Measurements from ENCODE around the gene DENND2D. TPM values are rescaled to one million over a fixed set of nuclear protein-coding genes. Genes with fewer than 3 reads are reported as not detected.
A peak's percentile ranks its signal among the peaks of the same experiment; 100 is the strongest.

The DENND2D gene
- total RNA-seq, 1 donor from 2014 or later = 0.18 TPM

- no peak for TF ChIP-seq CTCF (IDR thresholded peaks at IDR 0.05; ENCODE audit: insufficient read depth, low read depth, low read length)
- no peak within 1 kb of the TSS for H3K4me3 ChIP-seq (ENCODE audit: insufficient read depth, low read depth, low read length)
- H3K4me2 ChIP-seq (ENCODE audit: low read length) = peak within 1 kb of the TSS; percentile 74
- H3K36me3 ChIP-seq (ENCODE audit: insufficient read depth, low read length) = no peaks in the 10 kb centered on the region
- Mint-ChIP-seq H3K36me3 (ENCODE audit: low read depth, unreplicated experiment) (no peaks in the 10 kb centered on the region), H3K4me1 (ENCODE audit: low read depth, unreplicated experiment) (peaks cover 40% of the 10 kb centered on the region), H3K4me3 (ENCODE audit: unreplicated experiment) (peak within 1 kb of the TSS; percentile 43), H3K27me3 (ENCODE audit: low read depth, unreplicated experiment) (no peaks in the 10 kb centered on the region), H3K9me3 (ENCODE audit: unreplicated experiment) (no peaks in the 10 kb centered on the region), H3K27ac (ENCODE audit: unreplicated experiment) (peak within 1 kb of the TSS; percentile 93)
- H3K9ac ChIP-seq (ENCODE audit: low read length) = peak within 1 kb of the TSS; percentile 42
- DNase-seq (ENCODE audit: low read depth) (no peak), FAIRE-seq (no peak)
- no peaks in the 10 kb centered on the region for H3K9me3 ChIP-seq (ENCODE audit: insufficient read depth, low read depth, low read length)
- H2AFZ ChIP-seq (ENCODE audit: low read depth, low read length) = no peak within 1 kb of the TSS
- peaks cover 27% of the 10 kb centered on the region for H3K4me1 ChIP-seq (ENCODE audit: insufficient read depth, low read length)
- H4K20me1 ChIP-seq (ENCODE audit: insufficient read depth, low read length) = no peaks in the 10 kb centered on the region
- H3K27me3 ChIP-seq (ENCODE audit: insufficient read depth, low read length) = no peaks in the 10 kb centered on the region
- no peaks in the 10 kb centered on the region for H3K79me2 ChIP-seq (ENCODE audit: insufficient read depth, low read length)
- H3K27ac ChIP-seq (ENCODE audit: low read depth, low read length) = peak within 1 kb of the TSS; percentile 58
Measured at GRCh38 chr1:111227434-111227833, 27.0 kb upstream of the DENND2D start, which contains the start of gene CHI3L2. TSS of gene CHI3L2 (plus strand) at chr1:111227713. CDS start at chr1:111227730, 17 bp downstream.

GRCh38 chr1:111225717-111226400, 25.4 kb upstream of the DENND2D start:
- Histone ChIP-seq H3K79me2 (ENCODE audit: insufficient read depth, low read length) (no peaks in the 10 kb centered on the region), H3K4me3 (ENCODE audit: insufficient read depth, low read depth, low read length) (no peak overlapping the region), H3K27me3 (ENCODE audit: insufficient read depth, low read length) (no peaks in the 10 kb centered on the region), H2AFZ (ENCODE audit: low read depth, low read length) (no peak overlapping the region), H3K36me3 (ENCODE audit: insufficient read depth, low read length) (no peaks in the 10 kb centered on the region), H3K4me1 (ENCODE audit: insufficient read depth, low read length) (peaks cover 35% of the 10 kb centered on the region), H3K9me3 (ENCODE audit: insufficient read depth, low read depth, low read length) (no peaks in the 10 kb centered on the region), H4K20me1 (ENCODE audit: insufficient read depth, low read length) (no peaks in the 10 kb centered on the region), H3K27ac (ENCODE audit: low read depth, low read length) (peak overlapping the region; percentile 23), H3K4me2 (ENCODE audit: low read length) (no peak overlapping the region), H3K9ac (ENCODE audit: low read length) (peak overlapping the region; percentile 2)
- Mint-ChIP-seq H3K27me3 (ENCODE audit: low read depth, unreplicated experiment) (no peaks in the 10 kb centered on the region), H3K9me3 (ENCODE audit: unreplicated experiment) (no peaks in the 10 kb centered on the region), H3K36me3 (ENCODE audit: low read depth, unreplicated experiment) (no peaks in the 10 kb centered on the region), H3K4me1 (ENCODE audit: low read depth, unreplicated experiment) (peaks cover 50% of the 10 kb centered on the region), H3K4me3 (ENCODE audit: unreplicated experiment) (no peak overlapping the region), H3K27ac (ENCODE audit: unreplicated experiment) (no peak overlapping the region)
- FAIRE-seq (no peak), DNase-seq (ENCODE audit: low read depth) (peak; percentile 51)
- no peak for TF ChIP-seq CTCF (IDR thresholded peaks at IDR 0.05; ENCODE audit: insufficient read depth, low read depth, low read length)
- TF ChIP-seq EZH2 (IDR thresholded peaks at IDR 0.05; ENCODE audit: insufficient read depth, low read length) = no peak

- Histone ChIP-seq H3K27me3 (ENCODE audit: insufficient read depth, low read length) (no peaks in the 10 kb centered on the region), H3K9me3 (ENCODE audit: insufficient read depth, low read depth, low read length) (no peaks in the 10 kb centered on the region), H2AFZ (ENCODE audit: low read depth, low read length) (no peak overlapping the region), H3K4me3 (ENCODE audit: insufficient read depth, low read depth, low read length) (no peak overlapping the region), H3K4me1 (ENCODE audit: insufficient read depth, low read length) (peaks cover 35% of the 10 kb centered on the region), H3K4me2 (ENCODE audit: low read length) (no peak overlapping the region), H3K79me2 (ENCODE audit: insufficient read depth, low read length) (no peaks in the 10 kb centered on the region), H3K27ac (ENCODE audit: low read depth, low read length) (no peak overlapping the region), H4K20me1 (ENCODE audit: insufficient read depth, low read length) (no peaks in the 10 kb centered on the region), H3K36me3 (ENCODE audit: insufficient read depth, low read length) (no peaks in the 10 kb centered on the region), H3K9ac (ENCODE audit: low read length) (no peak overlapping the region)
- H3K27me3 Mint-ChIP-seq (ENCODE audit: low read depth, unreplicated experiment) = no peaks in the 10 kb centered on the region
- H3K4me3 Mint-ChIP-seq (ENCODE audit: unreplicated experiment) = no peak overlapping the region
- TF ChIP-seq EZH2 (IDR thresholded peaks at IDR 0.05; ENCODE audit: insufficient read depth, low read length) = no peak
- no peak for TF ChIP-seq CTCF (IDR thresholded peaks at IDR 0.05; ENCODE audit: insufficient read depth, low read depth, low read length)
- H3K9me3 Mint-ChIP-seq (ENCODE audit: unreplicated experiment) = no peaks in the 10 kb centered on the region
- no peaks in the 10 kb centered on the region for H3K36me3 Mint-ChIP-seq (ENCODE audit: low read depth, unreplicated experiment)
- H3K27ac Mint-ChIP-seq (ENCODE audit: unreplicated experiment) = no peak overlapping the region
- H3K4me1 Mint-ChIP-seq (ENCODE audit: low read depth, unreplicated experiment) = peaks cover 48% of the 10 kb centered on the region
- FAIRE-seq (no peak), DNase-seq (ENCODE audit: low read depth) (no peak)
Measured at GRCh38 chr1:111225091-111225490, 24.6 kb upstream of the DENND2D start.

All from astrocyte (in vitro differentiated cells and primary cell).